K562 (cell line): ENCODE measurements around the gene MTTP. TPM values are rescaled to one million over a fixed set of nuclear protein-coding genes. Genes with fewer than 3 reads are reported as not detected.

ENCODE experiments used
- ATAC-seq: fragments of 200-7000 bp; cut with Tn5 transposase; 3 replicates; pipeline ENCODE4 v1.9.1; 2020; ENCODE audit warnings: moderate library complexity
- BruUV-seq: library from RNA; stranded (reverse); fragments of 400-500 nt; replicated peaks from 2 replicates; lab custom pipeline; 2021; lab: Mats Ljungman, UMichigan
- CTCF ChIA-PET: fragments of 300-600 bp; formaldehyde crosslinking; extraction: SDS; loops from one replicate; lab custom pipeline; 2021; ENCODE audit warnings: low intra/inter-chr PET ratio; lab: Yijun Ruan, JAX
- POLR2A ChIA-PET: fragments of 300-600, 350-650 bp; sonication (Branson Sonifier 250); formaldehyde crosslinking; extraction: SDS; loops from one replicate; lab custom pipeline; 2021; ENCODE audit warnings: antibody characterized with exemption, inconsistent platforms; lab: Yijun Ruan, JAX
- DNase-seq, 4 experiments: peaks; one replicate each; pipeline versions ENCODE4 v3.0.0 to v3.0.0-alpha.2; 2011 to 2018; ENCODE audit warnings: low spot score in 3 of 4, mixed read lengths in 3 of 4; ENCODE audit errors: extremely low read depth in 1 of 4
- FAIRE-seq: peaks from 2 replicates; lab custom pipeline; 2011; peaks lifted over from hg19 to GRCh38; lab: Jason Lieb, UNC
- H2AFZ ChIP-seq: 2 replicates; pipeline ENCODE4 v1.6.0; 2011; ENCODE audit warnings: low read depth, low read length, control low read depth, inconsistent platforms
- H3K27ac ChIP-seq: fragments of 200-600 bp; 3 replicates; pipeline ENCODE4 v1.8.0; 2011; ENCODE audit warnings: low read depth, mild to moderate bottlenecking, control low read depth, inconsistent platforms, low read length, moderate library complexity, mixed read lengths; ENCODE audit errors: extremely low read depth
- H3K27me3 ChIP-seq, 2 experiments: fragments of 300-600 bp in 1 of 2; 2 replicates in 1 of 2; 3 replicates in 1 of 2; pipeline versions ENCODE4 v1.6.0 to v1.8.0; 2011; ENCODE audit warnings: inconsistent platforms in 2 of 2, low read length in 2 of 2, mild to moderate bottlenecking in 1 of 2, mixed read lengths in 1 of 2, moderate library complexity in 1 of 2; ENCODE audit not compliant: control insufficient read depth in 2 of 2, insufficient read depth in 2 of 2
- H3K36me3 ChIP-seq: fragments of 300-600 bp; 3 replicates; pipeline ENCODE4 v1.8.0; 2011; ENCODE audit warnings: mild to moderate bottlenecking, low read length, inconsistent platforms; ENCODE audit not compliant: control insufficient read depth, insufficient read depth
- H3K4me1 ChIP-seq, 2 experiments: fragments of 200-600 bp in 1 of 2; replicated peaks in 1 of 2; 2 replicates in 1 of 2; 3 replicates in 1 of 2; pipeline versions ENCODE4 v1.5.1 to v1.8.0; 2011; ENCODE audit warnings: inconsistent platforms in 2 of 2, low read length in 2 of 2, mild to moderate bottlenecking in 1 of 2, mixed read lengths in 1 of 2, moderate library complexity in 1 of 2; ENCODE audit not compliant: control insufficient read depth in 2 of 2, insufficient read depth in 2 of 2
- H3K4me2 ChIP-seq: 2 replicates; pipeline ENCODE4 v1.6.1; 2011; ENCODE audit warnings: low read length, control low read depth, inconsistent platforms, mixed read lengths; ENCODE audit not compliant: insufficient read depth
- H3K4me3 ChIP-seq: fragments of 200-600 bp; sonication (generic), shearing (Covaris generic); 2 replicates; pipeline ENCODE4 v1.5.1; 2016; ENCODE audit warnings: control low read depth, inconsistent platforms
- H3K79me2 ChIP-seq: fragments of 200-600 bp; 3 replicates; pipeline ENCODE4 v1.8.0; 2011; ENCODE audit warnings: low read length, inconsistent platforms; ENCODE audit not compliant: control insufficient read depth, insufficient read depth
- H3K9ac ChIP-seq, 2 experiments: 2 replicates each; pipeline versions ENCODE4 v1.6.0 to v1.6.1; 2011; ENCODE audit warnings: low read depth in 2 of 2, low read length in 2 of 2, control low read depth in 1 of 2, inconsistent platforms in 1 of 2, mild to moderate bottlenecking in 1 of 2, mixed read lengths in 1 of 2; ENCODE audit not compliant: insufficient read depth in 1 of 2
- H3K9me1 ChIP-seq: one replicate; pipeline ENCODE4 v1.6.0; 2011; ENCODE audit warnings: inconsistent platforms, mild to moderate bottlenecking, low read length, moderate library complexity; ENCODE audit not compliant: control insufficient read depth, insufficient read depth
- H3K9me3 ChIP-seq: replicated peaks from 2 replicates; pipeline ENCODE4 v1.5.1; 2011; ENCODE audit warnings: low read depth, low read length, inconsistent platforms; ENCODE audit not compliant: control insufficient read depth, insufficient read depth
- H4K20me1 ChIP-seq: replicated peaks from 2 replicates; pipeline ENCODE4 v1.6.1; 2011; ENCODE audit warnings: low read length, inconsistent platforms, mixed read lengths; ENCODE audit not compliant: control insufficient read depth, insufficient read depth
- HDAC6 ChIP-seq: IDR thresholded peaks from 2 replicates; pipeline ENCODE4 v1.6.1; 2012; ENCODE audit warnings: low read depth, mild to moderate bottlenecking, control low read depth, inconsistent platforms, low read length, moderate library complexity
- KDM5B ChIP-seq: fragments of 200-600 bp; sonication (generic); IDR thresholded peaks from 2 replicates; pipeline ENCODE4 v1.6.1; 2012; ENCODE audit warnings: low read depth, mild to moderate bottlenecking, moderate library complexity, low read length, control low read depth, inconsistent platforms; ENCODE audit not compliant: insufficient replicate concordance
- NR2C2 ChIP-seq, 2 experiments: fragments of 200-800 bp in 1 of 2; sonication (Bioruptor generic) in 1 of 2; sonication (generic) in 1 of 2; formaldehyde crosslinking in 1 of 2; IDR thresholded peaks; 2 replicates each; pipeline versions ENCODE4 v1.6.1 to v1.8.0; 2016 to 2022; ENCODE audit warnings: mild to moderate bottlenecking in 1 of 2, missing compliant biosample characterization in 1 of 2, missing genetic modification characterization in 1 of 2, missing genetic modification reagents in 1 of 2
- NR2F6 ChIP-seq: fragments of 450-650 bp; formaldehyde crosslinking; IDR thresholded peaks from 2 replicates; pipeline ENCODE4 v1.4.0; 2020; ENCODE audit warnings: mild to moderate bottlenecking
- RFX7 ChIP-seq: fragments of 250-450 bp; sonication (Bioruptor Pico); IDR thresholded peaks from 2 replicates; pipeline ENCODE4 v1.5.1; 2021; ENCODE audit warnings: mild to moderate bottlenecking
- SIN3A ChIP-seq, 2 experiments: fragments of 150-350 bp in 1 of 2; IDR thresholded peaks; 2 replicates each; pipeline ENCODE4 v1.6.1; 2011 to 2016; ENCODE audit warnings: borderline replicate concordance in 2 of 2, low read depth in 2 of 2, low read length in 2 of 2, mild to moderate bottlenecking in 2 of 2, moderate library complexity in 2 of 2; ENCODE audit not compliant: control insufficient read depth in 1 of 2
- SMARCA4 ChIP-seq: fragments of 450-650 bp; IDR thresholded peaks from 2 replicates; pipeline ENCODE4 v1.6.1; 2016
- YBX1 ChIP-seq: fragments of 450-650 bp; IDR thresholded peaks from 2 replicates; pipeline ENCODE4 v1.7.1; 2016; ENCODE audit warnings: mild to moderate bottlenecking
- ZFX ChIP-seq: sonication (generic); formaldehyde crosslinking; IDR thresholded peaks from 2 replicates; pipeline ENCODE4 v1.8.0; 2022; ENCODE audit warnings: mild to moderate bottlenecking, missing genetic modification reagents, moderate library complexity
- ZNF3 ChIP-seq: fragments of 250-450 bp; sonication (Bioruptor Pico); IDR thresholded peaks from 2 replicates; pipeline ENCODE4 v1.5.0; 2021; ENCODE audit warnings: mild to moderate bottlenecking, moderate library complexity
- ZNF41 ChIP-seq: fragments of 250-450 bp; sonication (Bioruptor Pico); conservative IDR thresholded peaks from 2 replicates; pipeline ENCODE4 v1.4.0; 2020; ENCODE audit warnings: mild to moderate bottlenecking
- ZNF431 ChIP-seq: sonication (generic); formaldehyde crosslinking; IDR thresholded peaks from 2 replicates; pipeline ENCODE4 v1.8.0; 2022; ENCODE audit warnings: mild to moderate bottlenecking, missing genetic modification reagents
- in situ Hi-C: fragments of 300-500 bp; cut with MboI; formaldehyde crosslinking; loops from 4 replicates; pipeline ENCODE4 v1.15.0; 2018; ENCODE audit warnings: inconsistent platforms, mixed read lengths
- intact Hi-C: fragments of 100-400 bp; cut with micrococcal nuclease; formaldehyde crosslinking; loops from 2 replicates; pipeline ENCODE4 v1.14.2; 2022
- polyA plus RNA-seq, 8 experiments: library from polyadenylated mRNA; depleted of rRNA in 4 of 8; stranded (reverse) in 5 of 8; unstranded in 3 of 8; fragments of >200 nt; fragmentation: Nextera tagmentation in 2 of 8; fragmentation: Illumina TruSeq in 1 of 8; extraction: Ambion mirVana in 2 of 8; extraction: Trizol in 1 of 8; gene quantifications; 2 replicates each; pipeline versions ENCODE4 v1.2.1 to v1.2.3, GENCODE V29; 2011 to 2014; ENCODE audit warnings: inconsistent platforms in 1 of 8, missing spikeins in 1 of 8
- total RNA-seq, 7 experiments: library from RNA; depleted of rRNA in 6 of 7; stranded (reverse); fragments of >200 nt in 6 of 7; fragmentation: Illumina TruSeq in 2 of 7; extraction: Trizol in 2 of 7; gene quantifications; 2 replicates each; pipeline versions ENCODE4 v1.2.1 to v1.2.3, GENCODE V29; 2011 to 2021; ENCODE audit warnings: low replicate concordance in 1 of 7
- TF ChIP-seq, protein P1 (sequence below): sonication (generic); formaldehyde crosslinking; IDR thresholded peaks from 2 replicates; pipeline ENCODE4 v1.8.0; 2022; ENCODE audit warnings: mild to moderate bottlenecking, missing genetic modification reagents
- TF ChIP-seq, protein P2 (sequence below): fragments of 450-650 bp; IDR thresholded peaks from 2 replicates; pipeline ENCODE4 v1.6.1; 2016; ENCODE audit warnings: antibody characterized with exemption
- TF ChIP-seq, protein P3 (sequence below): sonication (generic); formaldehyde crosslinking; IDR thresholded peaks from 2 replicates; pipeline ENCODE4 v1.8.1; 2022; ENCODE audit warnings: missing genetic modification reagents

The MTTP gene
- total and polyA plus RNA-seq, 9 of the 15 experiments (the other 6 are each of a cell fraction or from before 2014, with no cell fraction given), result 0.01 to 0.29 (median 0.04) TPM; not detected in 2

DNA sequence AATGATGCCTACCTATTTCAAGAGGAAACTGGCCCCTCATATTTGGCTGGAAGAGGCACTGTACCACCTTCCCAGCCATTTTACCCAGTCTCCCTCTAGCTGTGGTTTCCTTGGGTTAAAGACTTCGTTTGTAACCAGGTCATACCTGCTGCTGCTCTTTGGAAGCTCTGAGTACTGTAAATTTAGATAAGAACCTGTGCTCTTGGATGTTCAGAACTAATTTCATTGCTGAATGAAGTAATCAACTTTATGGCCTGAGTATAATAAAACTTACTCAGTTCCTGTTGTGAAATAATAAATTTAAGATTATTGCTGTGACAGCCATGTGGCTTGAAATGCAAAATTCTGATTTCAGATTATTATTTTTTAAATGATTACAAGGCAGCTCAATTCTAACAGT, 12.2 kb downstream of the MTTP start (continued):
- TF ChIP-seq ZFX (no peak), ZNF431 (CRISPR knock-in tag) (no peak), NR2F6 (CRISPR knock-in tag) (no peak), HDAC6 (no peak), ZNF3 (no peak)

DNA sequence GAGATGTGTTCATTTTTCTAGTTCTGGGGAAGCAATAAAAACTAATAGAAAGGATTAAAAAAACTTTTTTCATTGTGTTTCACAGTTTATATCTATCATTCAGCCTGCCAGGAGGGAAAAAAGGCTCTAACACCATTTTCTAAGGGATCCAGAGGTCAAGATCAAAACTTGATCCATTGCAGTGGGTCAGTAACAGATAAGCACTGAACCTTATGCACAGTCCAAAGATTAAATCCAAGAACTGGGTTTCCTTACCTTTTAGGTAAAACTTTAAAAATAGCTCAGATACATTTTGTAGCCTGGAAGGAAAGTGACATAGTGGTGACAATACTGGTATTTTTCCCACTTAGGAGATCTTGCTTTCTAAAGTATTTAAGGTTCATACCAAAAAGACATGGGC, 12.7 kb downstream of the MTTP start:
- ChIA-PET CTCF (no interaction called here), POLR2A (no interaction called here)
- H3K27me3 ChIP-seq, result no peaks in the 10 kb centered on the region
- no peak overlapping the region for H3K4me3 ChIP-seq
- H4K20me1 ChIP-seq, result no peaks in the 10 kb centered on the region
- H3K79me2 ChIP-seq, result no peaks in the 10 kb centered on the region
- no peaks in the 10 kb centered on the region for H3K9me1 ChIP-seq
- H2AFZ ChIP-seq, result no peak overlapping the region
- no peak overlapping the region for H3K27ac ChIP-seq
- H3K9me3 ChIP-seq, result no peaks in the 10 kb centered on the region
- H3K4me1 ChIP-seq, result no peaks in the 10 kb centered on the region
- H3K4me2 ChIP-seq, result no peak overlapping the region
- BruUV-seq, result no TSS peak
- H3K9ac ChIP-seq, result no peak overlapping the region
- in situ Hi-C loops (no loop called here), intact Hi-C loops (no loop called here)
- ATAC-seq, result no peak
- DNase-seq, result no peak
- no peak for FAIRE-seq
- no peaks in the 10 kb centered on the region for H3K36me3 ChIP-seq
- TF ChIP-seq SIN3A (IDR thresholded peaks at IDR 0.05; ENCODE audit: borderline replicate concordance in 2 of 2, control insufficient read depth in 1 of 2, low read depth in 2 of 2, low read length in 2 of 2) (no peak), ZNF41 (CRISPR knock-in tag) (no peak), NR2C2 (CRISPR knock-in tag; IDR thresholded peaks at IDR 0.05) (no peak), NR2C2 (tag; IDR thresholded peaks at IDR 0.05) (no peak), KDM5B (no peak), RFX7 (CRISPR knock-in tag) (no peak), YBX1 (no peak), SMARCA4 (no peak), ZNF431 (CRISPR knock-in tag) (no peak)
- TF ChIP-seq, protein P1, sequence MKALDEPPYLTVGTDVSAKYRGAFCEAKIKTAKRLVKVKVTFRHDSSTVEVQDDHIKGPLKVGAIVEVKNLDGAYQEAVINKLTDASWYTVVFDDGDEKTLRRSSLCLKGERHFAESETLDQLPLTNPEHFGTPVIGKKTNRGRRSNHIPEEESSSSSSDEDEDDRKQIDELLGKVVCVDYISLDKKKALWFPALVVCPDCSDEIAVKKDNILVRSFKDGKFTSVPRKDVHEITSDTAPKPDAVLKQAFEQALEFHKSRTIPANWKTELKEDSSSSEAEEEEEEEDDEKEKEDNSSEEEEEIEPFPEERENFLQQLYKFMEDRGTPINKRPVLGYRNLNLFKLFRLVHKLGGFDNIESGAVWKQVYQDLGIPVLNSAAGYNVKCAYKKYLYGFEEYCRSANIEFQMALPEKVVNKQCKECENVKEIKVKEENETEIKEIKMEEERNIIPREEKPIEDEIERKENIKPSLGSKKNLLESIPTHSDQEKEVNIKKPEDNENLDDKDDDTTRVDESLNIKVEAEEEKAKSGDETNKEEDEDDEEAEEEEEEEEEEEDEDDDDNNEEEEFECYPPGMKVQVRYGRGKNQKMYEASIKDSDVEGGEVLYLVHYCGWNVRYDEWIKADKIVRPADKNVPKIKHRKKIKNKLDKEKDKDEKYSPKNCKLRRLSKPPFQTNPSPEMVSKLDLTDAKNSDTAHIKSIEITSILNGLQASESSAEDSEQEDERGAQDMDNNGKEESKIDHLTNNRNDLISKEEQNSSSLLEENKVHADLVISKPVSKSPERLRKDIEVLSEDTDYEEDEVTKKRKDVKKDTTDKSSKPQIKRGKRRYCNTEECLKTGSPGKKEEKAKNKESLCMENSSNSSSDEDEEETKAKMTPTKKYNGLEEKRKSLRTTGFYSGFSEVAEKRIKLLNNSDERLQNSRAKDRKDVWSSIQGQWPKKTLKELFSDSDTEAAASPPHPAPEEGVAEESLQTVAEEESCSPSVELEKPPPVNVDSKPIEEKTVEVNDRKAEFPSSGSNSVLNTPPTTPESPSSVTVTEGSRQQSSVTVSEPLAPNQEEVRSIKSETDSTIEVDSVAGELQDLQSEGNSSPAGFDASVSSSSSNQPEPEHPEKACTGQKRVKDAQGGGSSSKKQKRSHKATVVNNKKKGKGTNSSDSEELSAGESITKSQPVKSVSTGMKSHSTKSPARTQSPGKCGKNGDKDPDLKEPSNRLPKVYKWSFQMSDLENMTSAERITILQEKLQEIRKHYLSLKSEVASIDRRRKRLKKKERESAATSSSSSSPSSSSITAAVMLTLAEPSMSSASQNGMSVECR (CRISPR knock-in tag), result no peak
- TF ChIP-seq, protein P2, sequence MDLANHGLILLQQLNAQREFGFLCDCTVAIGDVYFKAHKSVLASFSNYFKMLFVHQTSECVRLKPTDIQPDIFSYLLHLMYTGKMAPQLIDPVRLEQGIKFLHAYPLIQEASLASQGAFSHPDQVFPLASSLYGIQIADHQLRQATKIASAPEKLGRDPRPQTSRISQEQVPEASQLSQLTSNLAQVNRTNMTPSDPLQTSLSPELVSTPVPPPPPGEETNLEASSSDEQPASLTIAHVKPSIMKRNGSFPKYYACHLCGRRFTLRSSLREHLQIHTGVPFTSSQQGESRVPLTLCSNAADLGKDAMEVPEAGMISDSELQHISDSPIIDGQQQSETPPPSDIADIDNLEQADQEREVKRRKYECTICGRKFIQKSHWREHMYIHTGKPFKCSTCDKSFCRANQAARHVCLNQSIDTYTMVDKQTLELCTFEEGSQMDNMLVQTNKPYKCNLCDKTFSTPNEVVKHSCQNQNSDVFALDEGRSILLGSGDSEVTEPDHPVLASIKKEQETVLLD, result no peak
- TF ChIP-seq, protein P3, sequence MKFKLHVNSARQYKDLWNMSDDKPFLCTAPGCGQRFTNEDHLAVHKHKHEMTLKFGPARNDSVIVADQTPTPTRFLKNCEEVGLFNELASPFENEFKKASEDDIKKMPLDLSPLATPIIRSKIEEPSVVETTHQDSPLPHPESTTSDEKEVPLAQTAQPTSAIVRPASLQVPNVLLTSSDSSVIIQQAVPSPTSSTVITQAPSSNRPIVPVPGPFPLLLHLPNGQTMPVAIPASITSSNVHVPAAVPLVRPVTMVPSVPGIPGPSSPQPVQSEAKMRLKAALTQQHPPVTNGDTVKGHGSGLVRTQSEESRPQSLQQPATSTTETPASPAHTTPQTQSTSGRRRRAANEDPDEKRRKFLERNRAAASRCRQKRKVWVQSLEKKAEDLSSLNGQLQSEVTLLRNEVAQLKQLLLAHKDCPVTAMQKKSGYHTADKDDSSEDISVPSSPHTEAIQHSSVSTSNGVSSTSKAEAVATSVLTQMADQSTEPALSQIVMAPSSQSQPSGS, result no peak
